Mesenteric fat pad (tissue), 1 donor: ENCODE measurements around the gene IL32. TPM values are rescaled to one million over a fixed set of nuclear protein-coding genes. Genes with fewer than 3 reads are reported as not detected.

ENCODE experiments used
- DNase-seq: peaks from one replicate; pipeline ENCODE4 v3.0.0-alpha.2; 2020; ENCODE audit warnings: low spot score
- total RNA-seq: library from RNA; stranded (reverse); fragmentation: NEBNext Ultra II Directional; extraction: Animal tissue kit (Norgen Biotek cat#: 25700); gene quantifications from one replicate; pipeline ENCODE4 v1.2.1, GENCODE V29; 2021
- donor health status: DM: yes; HTN: yes; CAD: no.

Gene IL32
- total RNA-seq, 1 donor from 2014 or later: 36.0 TPM

DNA sequence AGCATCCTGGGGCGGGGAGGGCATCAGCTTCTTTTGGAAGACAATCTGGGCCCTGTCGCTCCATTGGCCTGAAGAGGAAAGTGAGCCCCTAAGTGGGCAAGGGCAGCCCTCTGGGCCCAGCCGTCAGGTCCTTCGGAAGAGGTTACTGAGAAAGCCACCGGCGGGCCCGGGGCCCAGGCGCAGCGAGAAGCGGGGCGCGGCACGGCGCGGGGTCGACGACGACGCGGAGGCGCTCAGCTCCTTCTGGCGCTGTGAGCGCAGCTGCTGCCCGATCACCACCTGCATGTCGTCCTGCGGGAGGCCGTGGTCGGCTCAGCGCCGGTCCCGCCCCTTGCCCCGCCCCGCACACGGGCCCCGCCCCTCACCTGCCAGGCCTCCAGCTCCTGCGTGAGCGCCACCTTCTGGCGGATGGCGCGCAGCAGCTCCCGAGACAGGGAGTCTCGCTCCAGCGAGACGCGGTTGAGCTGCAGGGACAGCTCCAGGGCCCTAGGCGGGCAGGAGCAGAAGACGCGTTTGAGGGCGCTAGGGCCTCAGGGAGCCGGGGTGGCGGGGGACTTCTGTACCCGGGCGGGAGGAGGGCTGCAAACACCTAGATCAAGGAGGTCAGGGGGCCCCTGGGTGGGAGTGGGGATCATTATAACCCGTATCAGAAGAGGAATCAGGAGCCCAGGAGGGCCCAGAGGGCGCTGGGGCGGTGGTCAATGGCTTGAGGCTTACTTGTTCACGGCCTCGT lies 37.3 kb upstream of the IL32 start:
- DNase-seq: peak; percentile 94

DNA sequence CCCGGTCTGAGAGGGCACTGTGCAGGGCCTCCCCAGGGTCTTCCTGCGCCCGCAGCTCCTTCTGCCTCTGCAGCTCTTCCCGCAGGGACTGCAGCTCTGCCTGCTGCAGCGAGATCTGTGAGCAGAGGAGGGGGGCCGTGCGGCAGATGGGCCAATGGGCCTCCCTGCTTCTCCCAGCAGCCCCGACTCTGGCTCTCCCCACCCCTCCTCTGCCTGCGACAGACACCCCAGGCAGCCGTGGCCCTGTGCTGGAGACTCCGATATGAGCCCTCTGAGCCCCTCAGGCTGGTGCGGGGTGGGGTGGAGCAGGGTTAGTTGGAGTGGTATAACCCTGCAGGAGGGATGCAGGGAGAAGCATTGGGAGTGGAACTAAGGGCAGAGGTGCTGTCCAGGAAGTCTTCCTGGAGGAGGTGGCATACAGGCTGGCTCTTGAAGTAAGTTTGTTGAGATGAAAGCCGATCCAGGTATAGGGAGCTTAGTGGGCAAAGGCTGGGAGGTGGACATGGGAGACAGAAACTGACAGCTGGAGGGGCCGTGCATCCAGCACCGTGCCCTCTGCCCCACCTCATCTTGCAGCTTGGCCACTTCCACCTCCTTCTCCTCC lies 36.6 kb upstream of the IL32 start:
- DNase-seq: no peak

DNA sequence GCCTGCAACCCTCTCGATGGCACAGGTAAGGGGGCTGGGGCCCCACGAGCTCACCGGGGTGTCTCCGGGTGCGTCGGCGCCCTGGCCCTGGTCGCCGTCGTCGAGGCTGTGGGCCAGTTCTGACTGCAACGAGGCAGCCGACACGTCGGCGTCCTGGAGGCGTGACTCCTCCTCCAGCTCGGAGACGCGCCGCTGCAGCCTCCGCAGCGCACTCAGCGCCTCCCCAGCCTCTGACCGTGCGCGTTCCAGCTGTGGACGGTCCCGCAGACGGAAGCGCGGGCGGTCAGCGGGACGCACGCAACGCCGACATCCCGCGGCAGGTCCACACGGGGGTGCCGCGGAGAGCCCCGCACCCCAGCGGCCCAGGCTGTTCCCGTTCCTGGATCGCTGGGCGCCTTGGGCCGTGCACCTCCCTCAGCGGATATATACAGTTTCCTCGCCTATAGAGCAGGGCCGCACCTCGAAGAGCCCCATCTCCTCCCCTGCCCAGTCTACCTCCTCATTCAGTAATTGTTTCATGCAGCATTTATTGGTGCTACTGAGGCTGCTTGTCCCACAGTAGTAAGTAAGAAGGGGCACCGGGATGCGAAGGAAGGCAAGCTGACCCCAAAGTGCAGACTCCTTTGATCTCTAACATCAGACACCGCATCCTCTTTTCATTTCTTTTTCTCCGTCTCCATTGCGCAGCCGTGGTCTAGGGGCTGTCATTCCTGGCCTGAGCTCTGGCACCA lies 35.8 kb upstream of the IL32 start:
- DNase-seq: no peak

- DNase-seq: no peak
Measured at GRCh38 chr16:3030222-3031212, 34.9 kb upstream of the IL32 start.

- DNase-seq: no peak
Measured at GRCh38 chr16:3032624-3033023, 32.8 kb upstream of the IL32 start.

DNA sequence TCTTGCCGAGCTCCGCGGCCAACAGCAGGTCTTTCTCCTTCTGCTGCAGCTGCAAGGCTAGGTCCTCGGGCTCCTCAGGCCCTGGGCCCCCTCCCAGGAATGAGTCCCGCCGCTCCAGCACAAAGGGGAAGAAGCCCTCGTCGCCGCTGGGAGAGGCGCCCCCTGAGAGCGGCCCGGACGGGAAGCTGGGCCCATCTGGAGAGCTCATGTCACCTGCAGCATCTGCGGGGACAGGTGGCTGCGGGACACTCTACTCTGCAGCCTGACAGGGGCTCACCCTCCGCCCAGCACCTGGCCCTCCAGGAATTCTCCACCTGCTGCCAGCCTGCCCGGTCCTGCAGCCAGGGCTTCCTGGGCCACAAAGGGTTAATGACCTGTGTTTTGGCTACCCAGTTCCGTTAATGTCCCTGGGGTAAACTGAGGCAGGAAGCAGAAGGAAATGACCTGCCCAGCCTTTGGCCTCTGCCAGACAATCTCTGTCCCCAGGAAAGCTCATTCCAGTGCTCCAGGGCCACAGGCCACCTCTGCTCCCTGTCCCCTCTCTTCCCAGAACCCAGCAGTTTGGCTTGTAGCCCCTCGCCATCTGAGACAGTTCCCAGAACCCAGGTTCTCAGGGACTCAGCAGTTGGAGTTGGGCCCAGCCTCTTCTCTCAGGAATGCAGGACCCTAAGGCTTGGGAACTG lies 30.0 kb upstream of the IL32 start:
- no peak for DNase-seq

DNA sequence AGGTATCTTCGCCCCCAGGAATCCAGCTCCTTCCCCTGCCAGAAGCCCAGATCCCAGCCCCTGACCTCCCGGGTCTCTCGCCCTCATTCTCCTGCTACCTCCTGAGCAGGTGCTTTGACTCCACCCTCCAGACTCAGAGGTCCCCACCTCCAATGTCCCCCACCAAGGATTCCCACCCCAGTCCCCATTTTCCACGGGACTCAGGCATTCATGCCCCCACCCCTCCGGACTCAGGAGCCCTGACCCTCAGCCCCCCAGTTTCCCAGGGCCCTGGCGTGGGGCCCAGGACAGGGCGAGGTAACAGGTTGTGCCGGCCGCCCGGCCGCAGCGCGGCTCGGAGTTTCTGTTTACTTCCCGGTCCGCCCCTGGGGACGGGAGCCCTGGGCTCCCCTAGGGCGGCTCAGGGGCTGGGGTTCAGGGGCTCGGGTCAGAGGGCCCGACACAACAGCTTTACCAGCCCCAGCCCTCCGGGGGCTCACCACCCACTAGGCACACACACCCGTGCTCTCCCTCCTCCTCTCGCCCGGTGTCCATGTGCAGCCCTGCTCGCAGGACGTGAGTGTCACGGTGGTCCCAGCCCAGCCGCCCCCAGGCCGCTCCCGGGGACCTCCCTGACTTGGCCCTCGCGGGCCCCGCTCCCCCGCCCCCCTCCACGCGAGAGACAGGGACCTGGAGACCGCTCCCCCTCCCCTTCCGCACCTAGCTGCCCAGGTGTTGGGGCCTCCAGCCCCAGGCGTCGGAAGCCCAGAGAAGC lies 29.3 kb upstream of the IL32 start:
- no peak for DNase-seq

DNA sequence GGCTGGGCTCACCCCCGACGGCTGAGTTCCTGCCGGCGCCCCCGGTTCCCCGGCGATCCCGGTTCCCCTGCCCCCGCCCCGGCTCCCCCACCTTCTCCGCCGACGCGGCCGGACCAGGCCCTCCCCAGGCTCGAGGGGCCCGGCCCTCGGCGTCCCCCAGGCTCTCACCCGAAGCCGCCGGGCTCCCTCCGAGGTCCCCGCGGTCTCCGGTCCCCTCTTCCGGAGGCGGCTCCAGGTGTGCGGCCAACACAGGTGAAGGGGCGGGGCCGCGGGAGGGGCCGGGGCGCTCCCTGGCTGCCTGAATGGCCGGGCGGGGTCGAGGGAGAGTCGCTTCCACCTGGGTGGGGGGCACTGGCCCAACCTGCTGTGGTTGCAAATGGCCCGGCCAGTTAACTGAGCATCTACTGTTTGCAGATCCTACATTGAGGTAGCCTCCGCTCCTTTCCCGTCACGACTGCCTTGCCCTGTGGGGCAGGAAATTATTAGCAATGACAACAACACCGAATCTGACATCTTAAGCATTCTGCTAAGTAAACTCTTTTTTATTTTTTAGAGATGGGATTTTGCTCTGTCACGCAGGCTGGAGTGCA lies 28.6 kb upstream of the IL32 start, which contains the start of gene BICDL2:
BICDL2 (minus strand) TSS at position 219 of the 590 bp plus-strand sequence. CDS start 1,448 bp downstream, outside the sequence.
- no peak for DNase-seq

- DNase-seq: no peak
Measured at GRCh38 chr16:3038256-3038655, 27.2 kb upstream of the IL32 start.

GRCh38 chr16:3038896-3039295 lies 26.5 kb upstream of the IL32 start:
- DNase-seq: no peak

DNA sequence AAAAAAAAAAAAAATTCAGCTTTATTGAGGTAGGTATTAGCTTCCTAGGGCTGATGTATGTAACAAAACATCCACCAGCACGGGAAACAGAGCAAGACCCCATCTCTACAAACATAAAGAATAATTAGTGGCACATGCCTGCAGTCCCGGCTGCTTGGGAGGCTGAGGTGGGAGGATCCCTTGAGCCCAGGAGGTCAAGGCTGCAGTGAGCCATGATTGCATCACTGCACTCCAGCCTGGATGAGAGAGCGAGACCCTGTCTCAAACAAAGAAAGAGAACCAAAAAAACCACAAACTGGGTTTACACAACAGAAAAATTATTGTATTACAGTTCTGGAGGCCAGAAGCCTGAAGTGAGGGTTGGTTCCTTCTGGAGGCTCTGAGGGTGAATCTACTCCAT lies 23.1 kb upstream of the IL32 start:
- no peak for DNase-seq

DNA sequence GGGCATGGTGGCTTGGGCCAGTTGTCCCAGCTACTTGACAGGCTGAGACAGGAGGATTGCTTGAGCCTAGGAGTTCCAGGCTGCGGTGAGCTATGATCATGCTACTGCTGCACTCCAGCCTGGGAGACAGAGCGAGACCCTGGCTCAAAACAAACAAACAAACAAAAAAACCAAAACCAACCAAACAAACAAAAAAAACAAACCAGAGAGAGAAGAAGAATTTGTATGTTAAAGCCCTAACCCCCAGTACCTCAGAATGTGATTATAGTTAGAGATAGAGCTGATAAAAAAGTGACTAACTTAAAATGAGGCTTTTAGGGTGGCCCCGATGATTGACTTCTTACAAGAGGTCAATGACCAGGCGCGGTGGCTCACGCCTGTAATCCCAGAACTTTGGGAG lies 20.7 kb upstream of the IL32 start:
- DNase-seq: no peak

DNA sequence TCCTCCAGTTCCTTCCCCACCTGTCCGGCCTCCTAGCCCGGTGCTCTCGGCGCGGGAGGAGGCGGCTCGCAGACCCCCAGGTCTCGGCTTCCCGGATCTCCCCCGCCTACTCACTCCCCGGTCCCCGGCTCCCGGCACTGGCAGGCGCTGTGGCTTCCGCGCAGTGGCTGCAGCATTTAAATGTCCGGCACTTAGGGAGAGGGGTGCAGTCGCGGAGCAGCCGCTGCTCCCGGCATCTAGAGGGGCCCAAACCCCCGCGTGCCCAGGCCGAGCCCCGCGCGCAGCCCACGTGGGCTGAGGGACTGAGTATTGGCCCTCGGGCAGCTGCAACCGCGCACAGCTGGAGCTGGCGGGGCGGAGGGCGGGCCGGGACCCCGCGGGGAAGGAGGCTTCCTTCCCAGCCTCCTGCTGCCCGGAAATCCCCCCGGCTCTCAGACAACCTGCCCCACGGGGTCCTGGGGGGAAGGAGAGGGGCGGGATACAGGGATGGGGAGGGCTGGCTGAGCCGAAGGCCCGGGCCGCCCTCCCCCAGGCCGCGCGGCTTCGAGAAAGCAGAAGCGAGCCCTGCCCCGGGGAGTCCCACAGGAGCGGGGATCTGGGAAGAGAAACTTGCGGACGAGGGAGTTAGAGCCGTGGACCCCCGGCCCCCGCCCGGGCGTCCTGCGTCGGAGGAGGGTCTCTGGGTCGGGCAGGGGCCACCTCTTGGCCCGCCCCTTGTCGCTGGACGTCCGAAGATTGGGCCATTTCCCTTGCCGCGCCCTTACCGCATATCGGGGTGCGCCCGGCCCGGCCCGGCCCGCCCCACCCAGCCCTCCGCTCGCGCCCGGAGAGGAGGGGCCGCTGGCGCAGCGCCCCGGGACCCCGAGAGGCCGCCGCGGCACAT lies 19.4 kb upstream of the IL32 start, which contains the start of gene MMP25:
MMP25 (plus strand) TSS at position 804 of the 883 bp plus-strand sequence. CDS start 357 bp downstream, outside the sequence.
- no peak for DNase-seq

GRCh38 chr16:3046641-3047386 lies 18.6 kb upstream of the IL32 start:
- no peak for DNase-seq

- DNase-seq: no peak
Measured at GRCh38 chr16:3047387-3047720, 18.1 kb upstream of the IL32 start.

GRCh38 chr16:3049921-3050481 lies 15.4 kb upstream of the IL32 start:
- DNase-seq: no peak

DNA sequence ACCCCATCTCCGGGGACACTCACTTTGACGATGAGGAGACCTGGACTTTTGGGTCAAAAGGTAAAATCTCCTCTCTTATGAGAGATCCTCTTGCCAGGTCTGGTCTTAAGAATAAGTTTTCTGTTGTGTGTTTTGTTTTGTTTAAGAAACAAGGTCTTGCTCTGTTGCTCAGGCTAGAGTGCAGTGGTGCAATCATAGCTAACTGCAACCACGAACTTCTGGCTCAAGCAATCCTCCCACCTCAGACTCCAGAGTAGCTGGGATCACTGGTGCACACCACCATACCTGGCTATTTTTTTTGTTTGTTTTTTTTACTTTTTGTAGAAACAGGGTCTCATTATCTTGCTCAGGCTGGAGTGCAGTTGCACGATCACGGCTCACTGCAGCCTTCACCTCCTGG lies 15.0 kb upstream of the IL32 start:
- DNase-seq: no peak
